ENCODE results near the gene GAS6.

DNA sequence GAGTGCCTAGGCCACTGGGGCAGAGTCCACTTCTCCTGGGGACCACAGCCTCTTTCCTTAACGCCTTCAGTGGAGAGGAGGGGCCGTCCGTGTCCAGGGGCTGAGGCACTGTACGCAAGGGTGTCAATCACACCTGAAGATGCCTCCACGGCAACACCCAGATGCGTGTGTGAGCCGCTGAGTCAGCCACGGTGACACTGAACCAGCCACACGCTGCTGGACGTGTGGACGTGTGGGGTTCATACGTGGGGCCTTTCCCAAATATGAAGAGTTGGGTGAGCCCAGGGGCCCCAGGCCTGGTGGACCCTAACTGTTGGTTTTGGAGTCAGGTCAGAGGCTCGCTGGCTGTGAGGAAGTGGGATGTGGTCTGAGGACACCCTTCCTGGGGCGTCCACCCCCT, 53.2 kb downstream of the GAS6 start:
- TF ChIP-seq, protein P1, sequence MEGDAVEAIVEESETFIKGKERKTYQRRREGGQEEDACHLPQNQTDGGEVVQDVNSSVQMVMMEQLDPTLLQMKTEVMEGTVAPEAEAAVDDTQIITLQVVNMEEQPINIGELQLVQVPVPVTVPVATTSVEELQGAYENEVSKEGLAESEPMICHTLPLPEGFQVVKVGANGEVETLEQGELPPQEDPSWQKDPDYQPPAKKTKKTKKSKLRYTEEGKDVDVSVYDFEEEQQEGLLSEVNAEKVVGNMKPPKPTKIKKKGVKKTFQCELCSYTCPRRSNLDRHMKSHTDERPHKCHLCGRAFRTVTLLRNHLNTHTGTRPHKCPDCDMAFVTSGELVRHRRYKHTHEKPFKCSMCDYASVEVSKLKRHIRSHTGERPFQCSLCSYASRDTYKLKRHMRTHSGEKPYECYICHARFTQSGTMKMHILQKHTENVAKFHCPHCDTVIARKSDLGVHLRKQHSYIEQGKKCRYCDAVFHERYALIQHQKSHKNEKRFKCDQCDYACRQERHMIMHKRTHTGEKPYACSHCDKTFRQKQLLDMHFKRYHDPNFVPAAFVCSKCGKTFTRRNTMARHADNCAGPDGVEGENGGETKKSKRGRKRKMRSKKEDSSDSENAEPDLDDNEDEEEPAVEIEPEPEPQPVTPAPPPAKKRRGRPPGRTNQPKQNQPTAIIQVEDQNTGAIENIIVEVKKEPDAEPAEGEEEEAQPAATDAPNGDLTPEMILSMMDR (IDR thresholded peaks at IDR 0.05; ENCODE audit: poor library complexity, severe bottlenecking): no peak
- TF ChIP-seq POLR2AphosphoS5 (IDR thresholded peaks at IDR 0.05) (no peak), EP300 (conservative IDR thresholded peaks at IDR 0.05; ENCODE audit: poor library complexity, severe bottlenecking) (no peak), RAD21 (conservative IDR thresholded peaks at IDR 0.05) (no peak), EZH2 (IDR thresholded peaks at IDR 0.05; ENCODE audit: borderline replicate concordance, insufficient read depth, low read length, poor library complexity, severe bottlenecking) (no peak), TAF1 (IDR thresholded peaks at IDR 0.05; ENCODE audit: low read depth) (no peak), MXI1 (conservative IDR thresholded peaks at IDR 0.05; ENCODE audit: poor library complexity, severe bottlenecking) (no peak), SMC3 (conservative IDR thresholded peaks at IDR 0.05; ENCODE audit: poor library complexity) (no peak)
- TF ChIP-seq, protein P2, sequence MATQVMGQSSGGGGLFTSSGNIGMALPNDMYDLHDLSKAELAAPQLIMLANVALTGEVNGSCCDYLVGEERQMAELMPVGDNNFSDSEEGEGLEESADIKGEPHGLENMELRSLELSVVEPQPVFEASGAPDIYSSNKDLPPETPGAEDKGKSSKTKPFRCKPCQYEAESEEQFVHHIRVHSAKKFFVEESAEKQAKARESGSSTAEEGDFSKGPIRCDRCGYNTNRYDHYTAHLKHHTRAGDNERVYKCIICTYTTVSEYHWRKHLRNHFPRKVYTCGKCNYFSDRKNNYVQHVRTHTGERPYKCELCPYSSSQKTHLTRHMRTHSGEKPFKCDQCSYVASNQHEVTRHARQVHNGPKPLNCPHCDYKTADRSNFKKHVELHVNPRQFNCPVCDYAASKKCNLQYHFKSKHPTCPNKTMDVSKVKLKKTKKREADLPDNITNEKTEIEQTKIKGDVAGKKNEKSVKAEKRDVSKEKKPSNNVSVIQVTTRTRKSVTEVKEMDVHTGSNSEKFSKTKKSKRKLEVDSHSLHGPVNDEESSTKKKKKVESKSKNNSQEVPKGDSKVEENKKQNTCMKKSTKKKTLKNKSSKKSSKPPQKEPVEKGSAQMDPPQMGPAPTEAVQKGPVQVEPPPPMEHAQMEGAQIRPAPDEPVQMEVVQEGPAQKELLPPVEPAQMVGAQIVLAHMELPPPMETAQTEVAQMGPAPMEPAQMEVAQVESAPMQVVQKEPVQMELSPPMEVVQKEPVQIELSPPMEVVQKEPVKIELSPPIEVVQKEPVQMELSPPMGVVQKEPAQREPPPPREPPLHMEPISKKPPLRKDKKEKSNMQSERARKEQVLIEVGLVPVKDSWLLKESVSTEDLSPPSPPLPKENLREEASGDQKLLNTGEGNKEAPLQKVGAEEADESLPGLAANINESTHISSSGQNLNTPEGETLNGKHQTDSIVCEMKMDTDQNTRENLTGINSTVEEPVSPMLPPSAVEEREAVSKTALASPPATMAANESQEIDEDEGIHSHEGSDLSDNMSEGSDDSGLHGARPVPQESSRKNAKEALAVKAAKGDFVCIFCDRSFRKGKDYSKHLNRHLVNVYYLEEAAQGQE (IDR thresholded peaks at IDR 0.05; ENCODE audit: borderline replicate concordance): no peak
